HG03354 (cell line): ENCODE data around the gene MRTO4.
"Not testable (repeated sequence)": the region's sequence is repeated elsewhere in the genome, so short reads cannot be mapped to it uniquely, and the experiment has no call there.

Source experiments
- ATAC-seq: cut with Tn5 transposase; IDR thresholded peaks from one replicate; pipeline ENCODE4 v1.9.1; 2021; ENCODE audit warnings: mild to moderate bottlenecking; ENCODE audit not compliant: unreplicated experiment, poor library complexity, severe bottlenecking

Gene MRTO4

GRCh38 chr1:19251305-19252196 lies at the start of gene MRTO4, which contains the start of gene EMC1:
Gene MRTO4 (plus strand): TSS chr1:19251805. CDS start chr1:19251836, 31 bp downstream.
Gene EMC1 (minus strand): TSS chr1:19251524. CDS start chr1:19251509, 15 bp downstream.
- ATAC-seq, result peak; percentile 88

GRCh38 chr1:19202396-19202795 lies 49.2 kb upstream of the MRTO4 start:
- no peak for ATAC-seq

- no peak for ATAC-seq
These were observed 48.2 kb upstream of the MRTO4 start for GRCh38 chr1:19203440-19203839.

DNA sequence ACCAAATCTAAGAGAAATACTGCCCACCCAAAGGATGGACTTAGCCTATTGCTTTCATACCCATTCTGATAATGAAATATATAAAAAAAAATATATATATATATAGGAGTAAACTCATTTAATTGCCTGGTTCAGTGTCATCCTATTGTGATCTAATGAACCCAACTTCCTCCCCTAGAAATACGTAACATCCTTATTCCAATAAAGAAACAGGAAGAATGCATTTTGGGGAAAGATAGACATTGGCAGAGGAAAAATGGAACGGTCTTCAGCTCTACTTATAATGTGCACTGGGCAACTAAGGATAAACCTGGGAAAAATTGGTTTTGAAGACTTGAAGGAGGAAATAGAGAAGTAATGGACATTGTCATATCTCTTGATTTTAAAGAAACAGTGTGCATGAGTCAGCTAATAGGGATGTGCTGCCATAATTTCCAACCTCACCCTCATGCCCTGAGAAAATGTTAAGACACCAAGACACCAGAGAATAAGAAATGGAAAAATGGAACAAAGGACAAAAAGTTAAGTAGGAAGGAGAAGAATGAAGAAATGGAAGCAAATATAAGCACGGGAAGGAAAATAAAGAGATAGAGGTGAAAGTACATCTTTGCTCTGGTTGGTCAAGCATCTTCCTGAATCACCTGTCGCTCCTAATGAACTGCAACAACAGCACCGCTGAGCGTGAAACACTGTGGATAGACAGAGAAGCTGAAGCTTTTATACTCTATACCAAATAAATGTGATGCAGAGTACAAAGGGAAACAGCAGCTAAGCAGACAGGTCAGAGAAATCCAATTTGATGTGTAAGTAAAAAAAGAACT lies 46.9 kb upstream of the MRTO4 start:
- no peak for ATAC-seq

DNA sequence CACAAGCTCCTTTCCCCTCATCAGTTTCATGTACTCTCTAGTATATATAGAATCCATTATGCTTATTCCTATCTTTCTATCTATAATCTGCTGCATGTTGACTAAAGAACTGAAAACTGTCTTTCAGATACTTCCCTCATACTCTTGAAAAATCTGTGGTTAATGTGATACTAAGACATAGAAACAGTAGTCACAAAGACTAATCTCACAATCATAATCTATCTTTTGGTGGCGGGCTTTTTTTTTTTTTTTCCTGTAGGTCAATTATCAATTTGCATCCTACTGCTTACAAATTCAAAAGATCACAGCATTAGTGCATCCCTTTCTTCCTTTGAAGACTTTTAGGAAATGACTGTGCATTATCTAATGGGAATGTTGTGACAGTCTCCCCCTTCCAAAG lies 46.2 kb upstream of the MRTO4 start:
- ATAC-seq, result no peak

DNA sequence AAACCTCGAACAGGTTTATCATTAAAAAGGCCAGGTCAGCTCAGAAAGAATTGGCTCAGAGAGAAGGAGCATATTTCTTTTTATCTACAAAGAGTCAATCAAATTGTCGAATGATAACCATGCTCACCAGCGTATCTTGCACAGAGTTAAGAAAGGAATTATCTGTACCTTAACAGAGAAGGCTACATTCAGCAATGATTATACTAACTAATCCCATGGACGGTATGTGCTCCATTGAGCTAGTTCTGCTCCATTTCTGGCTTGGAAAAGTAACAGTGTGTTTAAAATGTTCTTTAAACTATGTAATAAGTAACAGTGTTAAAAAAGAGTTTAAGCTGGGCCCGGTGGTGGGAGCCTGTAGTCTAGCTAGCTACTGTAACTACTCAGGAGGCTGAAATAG lies 45.8 kb upstream of the MRTO4 start:
- no peak for ATAC-seq

GRCh38 chr1:19206947-19207346 lies 44.7 kb upstream of the MRTO4 start:
- no peak for ATAC-seq

DNA sequence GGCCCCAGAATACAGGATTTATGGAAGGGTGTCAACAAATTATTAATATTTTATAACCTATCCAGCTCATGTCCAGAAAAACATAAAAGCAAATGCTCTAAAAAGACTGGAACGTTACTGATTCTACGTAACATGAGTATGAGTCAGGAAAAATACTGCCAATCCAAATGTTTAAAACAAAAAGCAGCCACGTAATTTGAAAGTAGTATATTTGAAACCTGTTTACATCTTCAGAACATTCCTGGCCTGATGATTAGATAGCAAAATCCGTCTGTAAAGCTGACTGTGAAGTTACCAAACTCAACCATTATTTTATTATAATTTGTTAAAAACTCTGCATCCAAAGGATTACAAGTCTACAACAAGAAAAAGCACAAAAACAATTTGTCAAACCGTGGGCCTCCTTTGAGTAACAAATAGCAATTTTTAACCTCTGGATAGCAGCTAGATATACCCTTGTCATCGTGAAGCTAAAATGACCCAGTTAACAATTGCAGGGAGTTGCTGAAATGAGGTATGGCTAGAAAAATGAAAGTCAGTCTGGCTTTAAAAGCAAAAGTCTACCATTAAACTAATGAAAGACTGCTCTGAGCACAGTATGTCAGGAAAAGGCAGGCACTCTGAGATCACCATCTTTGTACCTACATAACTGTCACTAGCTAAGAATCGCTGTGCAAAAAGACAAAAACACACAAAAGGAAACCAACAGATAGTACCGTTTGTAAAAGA lies 42.7 kb upstream of the MRTO4 start:
- no peak for ATAC-seq

DNA sequence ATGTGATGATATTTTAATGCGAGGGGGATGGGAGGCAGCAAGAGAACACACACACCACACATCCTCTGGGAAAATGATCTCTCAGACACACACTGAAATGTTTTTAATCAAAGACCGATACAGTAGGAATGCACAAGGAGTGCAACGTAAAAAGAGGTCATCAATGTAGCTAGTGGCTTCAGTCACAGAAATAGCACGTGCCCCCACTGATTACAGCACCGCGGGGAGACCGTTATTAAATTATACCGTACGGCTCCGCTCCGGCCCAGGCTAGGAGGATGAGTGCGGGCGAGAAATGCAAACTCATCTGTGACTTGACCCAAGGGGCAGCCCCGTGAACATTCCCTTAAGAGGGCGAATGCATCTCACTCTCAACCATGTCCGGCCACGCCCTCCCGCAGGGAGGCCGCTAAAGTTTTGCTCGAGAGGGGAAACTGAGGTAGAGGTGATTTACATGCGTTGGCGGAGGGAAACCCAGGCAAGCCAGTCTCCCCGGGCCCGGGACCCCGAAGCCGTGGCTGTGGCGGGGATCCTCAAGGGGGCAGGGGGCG lies 42.1 kb upstream of the MRTO4 start:
- peak; percentile 50 for ATAC-seq

DNA sequence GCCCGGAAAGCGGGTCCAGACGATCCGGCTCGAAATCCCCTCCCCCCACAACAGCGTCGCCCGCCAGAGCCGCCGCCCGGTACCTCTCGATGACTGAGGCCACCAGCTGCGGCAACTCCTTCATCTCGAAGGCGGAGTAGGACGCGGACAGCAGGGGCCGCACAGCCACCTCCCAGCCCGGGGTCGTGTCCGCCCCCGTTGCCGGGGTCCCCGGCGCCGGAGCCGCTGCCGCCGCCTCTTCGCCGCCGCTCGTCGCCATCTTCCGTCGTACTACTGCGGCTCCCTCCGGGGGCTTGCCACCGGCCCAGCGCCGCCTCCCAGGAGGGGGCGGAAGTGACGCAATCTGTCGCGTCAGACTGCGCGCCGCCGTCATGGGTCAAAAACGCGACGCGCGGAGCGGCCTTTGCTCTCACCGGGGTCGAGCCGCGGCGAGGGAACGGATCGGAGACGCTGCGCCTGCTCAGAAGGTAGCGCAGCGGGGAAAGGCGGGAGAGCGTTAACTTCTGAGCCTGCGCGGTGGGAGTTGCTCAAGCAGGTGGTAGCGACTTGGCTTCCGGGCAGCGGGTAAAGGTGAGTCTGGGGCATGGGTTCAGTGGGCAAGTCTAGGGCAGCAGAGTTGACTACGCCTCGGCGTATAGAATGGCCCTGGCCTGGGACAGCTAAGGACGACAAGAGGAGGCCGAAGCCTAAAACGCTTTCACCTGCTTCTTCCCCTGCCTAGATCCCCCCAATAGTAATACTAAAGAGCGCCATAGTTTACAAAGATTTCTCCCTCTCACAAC lies 41.4 kb upstream of the MRTO4 start, which contains the start of gene UBR4:
Gene UBR4, minus strand, starts transcription at position 277 of the 782 bp plus-strand sequence. Its CDS starts 18 bp downstream, at position 259.
- ATAC-seq, result peak; percentile 83

- peak; percentile 2 for ATAC-seq
These were observed 40.6 kb upstream of the MRTO4 start for GRCh38 chr1:19210772-19211549.

DNA sequence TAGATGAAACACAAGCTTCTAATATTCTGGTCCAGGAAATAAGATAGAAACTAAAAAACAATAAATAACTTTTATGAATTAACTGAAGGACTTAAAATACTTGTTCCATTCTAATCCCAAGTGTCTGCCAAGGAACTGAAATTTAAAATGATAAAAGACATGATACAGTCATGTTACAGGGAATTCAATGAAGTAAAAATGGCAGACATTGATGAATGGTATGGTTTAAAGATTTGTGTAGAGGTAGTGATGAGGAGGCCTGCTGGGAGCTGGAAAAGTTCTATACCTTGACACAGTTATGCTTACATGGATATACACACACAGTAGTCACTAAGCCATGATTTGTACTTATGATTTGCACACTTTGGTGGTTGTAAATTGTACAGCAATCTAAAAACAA lies 39.4 kb upstream of the MRTO4 start:
- no peak for ATAC-seq

DNA sequence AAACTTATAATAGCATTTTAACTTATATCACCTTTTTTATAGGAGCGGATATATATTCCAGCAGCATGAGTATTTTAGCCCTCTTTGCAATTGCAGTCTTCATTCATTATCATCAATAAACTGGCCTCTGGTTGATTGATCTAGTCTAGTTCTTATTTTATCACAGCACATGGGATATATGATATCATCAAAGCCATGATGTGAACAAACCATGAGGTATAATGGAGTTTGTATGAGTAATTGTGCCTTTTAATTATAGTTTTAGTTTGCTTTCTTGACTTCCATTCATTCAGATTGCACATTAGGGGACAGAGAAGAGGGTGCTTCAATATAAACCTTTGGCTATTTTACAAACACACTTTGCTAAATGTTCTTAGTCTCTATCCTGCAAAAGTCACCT lies 38.0 kb upstream of the MRTO4 start:
- no peak for ATAC-seq

DNA sequence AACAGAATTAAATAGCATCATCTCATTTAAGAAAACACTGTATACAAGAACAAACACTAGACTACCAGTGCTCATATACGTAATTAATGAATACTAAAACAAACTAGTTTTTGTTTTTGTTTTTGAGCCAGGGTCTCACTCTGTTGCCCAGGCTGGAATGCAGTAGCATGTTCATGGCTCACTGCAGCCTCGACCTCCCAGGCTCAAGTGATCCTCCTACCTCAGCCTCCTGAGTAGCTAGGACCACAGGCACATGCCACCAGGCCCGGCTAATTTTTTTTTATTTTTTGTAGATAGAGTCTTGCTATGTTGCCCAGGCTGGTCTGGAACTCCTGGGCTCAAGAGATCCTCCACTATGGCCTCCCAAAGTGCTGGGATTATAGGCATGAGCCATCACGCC lies 35.0 kb upstream of the MRTO4 start:
- not testable (repeated sequence) for ATAC-seq

DNA sequence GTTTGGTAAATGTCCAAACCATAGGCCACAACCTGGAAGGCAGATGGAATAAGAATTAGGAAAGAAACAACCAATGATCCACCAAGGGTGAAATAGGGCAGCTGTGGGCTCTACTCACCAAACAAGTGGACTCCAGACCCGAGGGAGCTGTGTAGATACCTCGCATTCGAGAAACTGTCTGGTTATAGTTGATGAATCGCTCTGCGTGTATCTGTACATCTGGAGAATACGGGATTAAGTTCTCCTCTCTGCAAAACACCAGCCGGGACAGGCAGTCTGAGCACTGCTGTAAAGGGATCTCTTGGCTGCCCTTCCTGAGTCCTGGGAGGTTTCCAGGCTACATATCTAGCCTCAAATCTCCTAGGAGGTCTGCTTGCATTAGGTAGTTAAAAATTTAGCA lies 32.2 kb upstream of the MRTO4 start:
- ATAC-seq, result no peak

GRCh38 chr1:19220080-19220846 lies 31.3 kb upstream of the MRTO4 start:
- ATAC-seq, result no peak

DNA sequence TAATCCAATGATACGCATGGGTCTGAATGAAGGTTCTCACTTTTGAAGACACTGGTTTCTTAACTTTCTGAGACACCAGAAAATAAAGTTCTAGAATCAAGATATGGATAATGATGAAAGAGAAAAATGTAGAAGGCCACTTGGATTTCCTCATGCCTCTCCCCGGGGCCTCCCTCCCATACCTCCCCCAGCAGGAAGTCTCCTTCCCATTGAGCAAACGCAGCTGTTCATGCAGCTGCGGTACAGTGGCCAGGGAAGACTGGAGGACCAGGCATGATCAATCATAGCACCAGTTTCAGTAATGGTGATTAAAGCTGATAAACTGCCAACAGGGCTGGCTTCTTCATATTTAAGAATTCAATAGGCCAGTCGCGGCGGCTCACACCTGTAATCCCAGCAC lies 30.6 kb upstream of the MRTO4 start:
- ATAC-seq, result no peak
